Inferior parietal cortex (tissue), 1 donor: ENCODE data around the gene OR51B5.
"Not testable (repeated sequence)": the region's sequence is repeated elsewhere in the genome, so short reads cannot be mapped to it uniquely, and the experiment has no call there.

Source experiments
- DNase-seq: peaks from one replicate; pipeline ENCODE4 v3.0.0-alpha.2; 2016; ENCODE audit errors: extremely low spot score

OR51B5 gene

GRCh38 chr11:5335170-5335569, 8.2 kb downstream of the OR51B5 start:
- DNase-seq: no peak

- no peak for DNase-seq
Measured at GRCh38 chr11:5324197-5324596, 19.1 kb downstream of the OR51B5 start, which contains the start of gene OR51B2. OR51B2 (minus strand) TSS chr11:5324297; CDS start chr11:5324297, 0 bp downstream.

- no peak for DNase-seq
Measured at GRCh38 chr11:5317292-5317691, 26.0 kb downstream of the OR51B5 start.

GRCh38 chr11:5313326-5314023, 29.8 kb downstream of the OR51B5 start:
- DNase-seq: not testable (repeated sequence)

GRCh38 chr11:5310423-5310822, 32.9 kb downstream of the OR51B5 start:
- no peak for DNase-seq

GRCh38 chr11:5307256-5308019, 35.9 kb downstream of the OR51B5 start:
- DNase-seq: no peak

GRCh38 chr11:5304046-5304445, 39.3 kb downstream of the OR51B5 start:
- no peak for DNase-seq

- no peak for DNase-seq
Measured at GRCh38 chr11:5303626-5304025, 39.7 kb downstream of the OR51B5 start.

GRCh38 chr11:5301846-5302245, 41.5 kb downstream of the OR51B5 start, which contains the start of gene OR51B4:
OR51B4 (minus strand) TSS chr11:5301946; CDS start chr11:5301946, 0 bp downstream.
- no peak for DNase-seq

GRCh38 chr11:5300251-5300650, 43.1 kb downstream of the OR51B5 start:
- DNase-seq: no peak

- no peak for DNase-seq
Measured at GRCh38 chr11:5298451-5298850, 44.9 kb downstream of the OR51B5 start.

GRCh38 chr11:5297721-5298323, 45.5 kb downstream of the OR51B5 start:
- DNase-seq: no peak

GRCh38 chr11:5294342-5294995, 48.9 kb downstream of the OR51B5 start:
- not testable (repeated sequence) for DNase-seq

GRCh38 chr11:5293028-5293427, 50.3 kb downstream of the OR51B5 start:
- DNase-seq: no peak
